Measurements from ENCODE around the gene CYTH3. TPM values are rescaled to one million over a fixed set of nuclear protein-coding genes. Genes with fewer than 3 reads are reported as not detected.

Gene CYTH3
- total and polyA plus RNA-seq, 9 donors: 14.8 to 29.6 (median 18.9) TPM

DNA sequence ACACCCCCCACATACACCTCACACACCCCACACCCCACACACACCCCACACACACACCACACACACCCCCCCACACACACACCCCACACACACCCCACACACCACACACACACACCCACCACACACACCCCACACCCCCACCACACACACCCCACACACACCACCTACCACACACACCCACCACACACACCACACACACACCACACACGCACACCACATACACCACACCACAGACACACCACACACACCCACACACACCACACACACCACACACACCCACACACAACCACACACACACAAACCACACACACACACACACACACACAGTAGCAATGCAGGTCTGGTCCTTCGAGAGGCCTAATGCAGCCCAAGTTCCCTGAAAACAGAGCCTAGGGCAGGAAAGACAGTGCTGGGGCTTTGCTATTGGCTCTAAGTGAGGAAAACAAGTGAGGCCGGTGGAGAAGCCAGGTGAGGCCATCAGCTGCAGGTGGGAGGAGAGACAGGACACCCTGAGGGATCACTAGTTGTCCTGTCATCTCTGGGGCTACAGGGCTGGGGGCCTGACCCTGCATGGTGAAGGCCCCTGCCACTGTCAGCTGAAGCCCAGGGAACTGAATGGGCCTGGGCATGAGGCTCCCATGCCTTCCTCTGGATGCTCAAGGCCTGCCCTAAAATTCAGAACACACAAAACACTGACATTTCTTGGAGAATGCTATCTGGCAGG, 92.6 kb downstream of the CYTH3 start:
- Histone ChIP-seq H3K4me1 (ENCODE audit: insufficient read depth) (peaks cover 9% of the 10 kb centered on the region), H3K9me3 (no peaks in the 10 kb centered on the region), H3K27ac (no peak overlapping the region), H3K36me3 (no peaks in the 10 kb centered on the region), H3K27me3 (no peaks in the 10 kb centered on the region), H3K4me3 (no peak overlapping the region)
- no peak for DNase-seq
- intact Hi-C loops (cut with DNase I): no loop called here
- WGBS, 3 donors: 90 to 94% (median 92%) methylated on average over 3 of the region's 3 CpGs
- TF ChIP-seq, protein P1, sequence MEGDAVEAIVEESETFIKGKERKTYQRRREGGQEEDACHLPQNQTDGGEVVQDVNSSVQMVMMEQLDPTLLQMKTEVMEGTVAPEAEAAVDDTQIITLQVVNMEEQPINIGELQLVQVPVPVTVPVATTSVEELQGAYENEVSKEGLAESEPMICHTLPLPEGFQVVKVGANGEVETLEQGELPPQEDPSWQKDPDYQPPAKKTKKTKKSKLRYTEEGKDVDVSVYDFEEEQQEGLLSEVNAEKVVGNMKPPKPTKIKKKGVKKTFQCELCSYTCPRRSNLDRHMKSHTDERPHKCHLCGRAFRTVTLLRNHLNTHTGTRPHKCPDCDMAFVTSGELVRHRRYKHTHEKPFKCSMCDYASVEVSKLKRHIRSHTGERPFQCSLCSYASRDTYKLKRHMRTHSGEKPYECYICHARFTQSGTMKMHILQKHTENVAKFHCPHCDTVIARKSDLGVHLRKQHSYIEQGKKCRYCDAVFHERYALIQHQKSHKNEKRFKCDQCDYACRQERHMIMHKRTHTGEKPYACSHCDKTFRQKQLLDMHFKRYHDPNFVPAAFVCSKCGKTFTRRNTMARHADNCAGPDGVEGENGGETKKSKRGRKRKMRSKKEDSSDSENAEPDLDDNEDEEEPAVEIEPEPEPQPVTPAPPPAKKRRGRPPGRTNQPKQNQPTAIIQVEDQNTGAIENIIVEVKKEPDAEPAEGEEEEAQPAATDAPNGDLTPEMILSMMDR (IDR thresholded peaks at IDR 0.05): no peak
- no peak for TF ChIP-seq EP300 (IDR thresholded peaks at IDR 0.05)
- TF ChIP-seq POLR2A (IDR thresholded peaks at IDR 0.05): no peak

DNA sequence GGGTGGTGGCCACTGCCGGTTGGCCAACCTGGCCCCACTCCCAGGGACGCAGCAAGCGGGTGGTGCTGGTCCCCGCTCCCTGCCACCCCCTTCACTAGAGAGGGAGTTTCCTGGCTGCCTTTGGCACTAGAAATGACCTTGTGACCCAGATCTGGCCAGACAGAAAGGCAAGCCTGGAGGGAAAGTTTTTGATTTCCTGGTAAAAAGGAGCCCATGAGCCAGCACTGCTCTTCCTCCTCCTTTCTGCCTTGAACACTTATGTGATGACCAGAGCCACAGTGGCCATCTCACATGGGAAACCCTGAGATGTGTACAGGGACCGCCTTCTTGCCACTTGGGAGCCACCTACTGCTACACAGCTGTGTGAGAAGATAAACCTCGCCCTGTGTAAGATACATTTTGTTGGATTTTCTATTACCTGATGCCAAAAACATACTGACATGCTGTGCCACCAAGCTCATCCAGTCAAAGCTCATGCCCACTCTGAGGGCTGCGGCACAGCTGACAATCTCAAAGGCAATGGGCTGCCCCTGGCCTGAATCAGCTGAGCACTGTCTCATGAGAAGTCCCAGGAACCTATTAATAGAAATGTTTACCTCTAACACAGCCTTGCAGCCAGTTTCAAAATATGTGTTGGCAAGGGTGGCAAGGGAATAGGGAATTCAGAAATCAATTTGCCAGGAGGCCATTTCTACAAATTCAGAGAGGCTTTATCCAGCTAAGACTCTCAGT, 94.0 kb downstream of the CYTH3 start:
- H3K36me3 ChIP-seq: no peaks in the 10 kb centered on the region
- peaks cover 9% of the 10 kb centered on the region for H3K4me1 ChIP-seq (ENCODE audit: insufficient read depth)
- intact Hi-C loops (cut with DNase I): no loop called here
- TF ChIP-seq EP300 (IDR thresholded peaks at IDR 0.05) (no peak), POLR2A (IDR thresholded peaks at IDR 0.05) (no peak)
- TF ChIP-seq, protein P1 (IDR thresholded peaks at IDR 0.05): no peak
- H3K27ac ChIP-seq: no peak overlapping the region
- 71 to 76% (median 74%) methylated on average over 7 of the region's 7 CpGs for WGBS, 3 donors
- H3K4me3 ChIP-seq: no peak overlapping the region
- no peaks in the 10 kb centered on the region for H3K9me3 ChIP-seq
- DNase-seq: no peak
- no peaks in the 10 kb centered on the region for H3K27me3 ChIP-seq

DNA sequence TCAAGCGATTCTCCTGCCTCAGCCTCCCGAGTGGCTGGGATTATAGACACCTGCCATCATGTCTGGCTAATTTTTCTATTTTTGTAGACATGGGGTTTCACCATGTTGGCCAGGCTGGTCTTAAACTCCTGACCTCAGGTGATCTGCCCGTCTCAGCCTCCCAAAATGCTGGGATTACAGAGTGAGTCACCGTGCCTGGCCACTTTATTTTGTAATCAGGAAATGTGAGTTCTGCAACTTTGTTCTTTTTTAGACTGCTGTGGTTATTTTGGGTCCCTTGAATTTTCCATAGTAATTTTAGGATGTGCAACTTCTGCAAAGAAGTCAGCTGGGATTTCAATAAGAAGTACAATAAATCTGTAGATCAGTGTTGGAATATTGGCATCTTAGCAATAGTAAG, 96.8 kb downstream of the CYTH3 start:
- peaks cover 9% of the 10 kb centered on the region for H3K4me1 ChIP-seq (ENCODE audit: insufficient read depth)
- no peaks in the 10 kb centered on the region for H3K36me3 ChIP-seq
- no peak for DNase-seq
- WGBS, 3 donors: 55 to 78% (median 61%) methylated on average over 4 of the region's 4 CpGs
- TF ChIP-seq EP300 (IDR thresholded peaks at IDR 0.05) (no peak), POLR2A (IDR thresholded peaks at IDR 0.05) (no peak)
- TF ChIP-seq, protein P1 (IDR thresholded peaks at IDR 0.05): no peak
- H3K27me3 ChIP-seq: no peaks in the 10 kb centered on the region
- no peak overlapping the region for H3K4me3 ChIP-seq
- no peak overlapping the region for H3K27ac ChIP-seq
- intact Hi-C loops (cut with DNase I): no loop called here
- H3K9me3 ChIP-seq: no peaks in the 10 kb centered on the region

DNA sequence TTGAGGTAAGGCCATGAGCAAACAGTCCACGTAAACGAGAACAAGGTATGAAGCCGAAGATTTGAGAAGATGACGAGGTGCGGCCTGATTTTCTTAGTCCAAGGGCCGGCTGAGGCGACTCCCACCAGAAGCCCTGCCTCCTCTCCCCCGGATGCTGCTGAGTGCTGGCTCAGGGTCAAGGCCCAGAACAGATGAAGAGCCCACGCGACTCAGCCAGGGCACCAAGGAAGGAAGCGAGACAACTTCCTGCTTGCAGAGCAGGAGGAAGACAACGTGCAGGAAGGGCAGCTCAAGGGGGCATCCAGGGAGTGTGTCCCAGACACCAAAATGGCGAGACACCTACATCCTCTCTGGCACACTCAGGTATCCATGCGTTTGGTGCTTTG, 99.5 kb downstream of the CYTH3 start:
- Histone ChIP-seq H3K27me3 (no peaks in the 10 kb centered on the region), H3K4me1 (ENCODE audit: insufficient read depth) (no peaks in the 10 kb centered on the region), H3K9me3 (no peaks in the 10 kb centered on the region), H3K27ac (no peak overlapping the region), H3K4me3 (no peak overlapping the region), H3K36me3 (no peaks in the 10 kb centered on the region)
- intact Hi-C loops (cut with DNase I): no loop called here
- WGBS, 3 donors: 36 to 50% (median 36%) methylated on average over 14 of the region's 14 CpGs
- TF ChIP-seq POLR2A (IDR thresholded peaks at IDR 0.05) (no peak), EP300 (IDR thresholded peaks at IDR 0.05) (no peak)
- TF ChIP-seq, protein P1 (IDR thresholded peaks at IDR 0.05): no peak
- no peak for DNase-seq

All from ovary (tissue), 9 donors.